Fibroblast of gingiva (primary cell): Measurements from ENCODE around the gene ARID4B.
"Not testable (repeated sequence)": the region's sequence is repeated elsewhere in the genome, so short reads cannot be mapped to it uniquely, and the experiment has no call there.

Experiments
- DNase-seq: peaks from one replicate; pipeline ENCODE4 v3.0.0-alpha.2; 2011; ENCODE audit warnings: low read depth

The ARID4B gene

DNA sequence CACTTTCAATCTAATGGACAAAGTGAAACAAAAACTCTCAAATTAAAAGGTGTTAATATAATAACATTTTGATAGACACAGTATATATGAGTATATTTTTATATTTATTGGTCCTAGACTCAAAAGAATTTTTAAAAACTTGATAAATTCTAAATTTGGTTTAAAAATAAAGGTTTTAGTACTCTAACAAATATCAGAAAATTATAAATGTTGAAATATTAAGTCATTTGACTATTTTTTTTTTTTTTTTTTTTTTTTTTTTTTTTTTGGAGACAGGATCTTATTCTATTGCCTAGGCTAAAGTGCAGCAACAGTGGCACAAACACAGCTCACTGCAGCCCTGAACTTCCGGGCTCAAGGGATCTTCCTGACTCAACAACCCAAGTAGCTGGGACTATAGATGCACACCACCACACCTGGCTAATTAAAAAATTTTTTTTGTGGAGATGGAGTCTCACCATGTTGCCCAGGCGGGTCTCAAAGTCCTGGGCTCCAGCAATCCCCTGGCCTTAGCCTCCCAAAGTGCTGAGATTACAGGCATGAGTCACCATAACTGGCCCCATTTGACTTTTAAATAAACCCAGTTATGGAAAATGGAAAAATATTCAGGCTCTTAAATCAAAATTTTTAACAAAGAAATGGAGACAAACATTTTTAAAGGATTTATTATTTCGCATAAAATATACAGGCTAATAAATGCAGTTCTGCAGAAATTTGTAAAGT lies 106.2 kb downstream of the ARID4B start:
- DNase-seq = no peak

DNA sequence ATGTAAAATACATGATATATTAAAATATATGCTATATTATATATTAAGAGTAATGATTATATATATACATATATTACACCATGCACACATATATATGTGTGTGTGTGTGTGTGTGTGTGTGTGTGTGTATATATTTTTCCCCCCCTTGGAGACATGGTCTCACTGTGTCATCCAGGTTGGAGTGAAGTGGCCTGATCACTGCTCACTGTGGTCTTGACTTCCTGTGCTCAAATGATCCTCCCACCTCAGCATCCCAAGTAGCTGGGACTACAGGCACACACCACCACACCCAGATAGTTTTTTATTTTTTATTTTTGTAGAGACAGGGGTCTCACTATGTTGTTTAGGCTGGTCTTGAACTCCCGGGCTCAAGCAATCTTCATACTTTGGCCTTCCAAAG lies 112.5 kb downstream of the ARID4B start:
- no peak for DNase-seq

DNA sequence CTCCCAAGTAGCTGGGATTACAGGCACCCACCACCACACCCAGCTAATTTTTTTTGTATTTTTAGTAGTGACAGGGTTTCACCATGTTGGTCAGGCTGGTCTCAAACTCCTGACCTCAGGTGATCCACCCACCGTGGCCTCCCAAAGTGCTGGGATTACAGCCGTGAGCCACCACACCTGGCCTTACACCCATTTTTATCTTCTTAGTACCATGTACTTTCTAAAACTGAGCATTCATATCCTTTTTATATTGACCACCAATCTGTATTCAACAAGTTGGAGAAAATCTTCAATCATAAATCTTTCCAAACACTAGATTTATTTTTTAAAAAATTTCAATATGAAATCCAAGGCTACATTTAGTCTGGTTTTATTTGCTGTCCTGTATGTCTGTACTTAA lies 113.0 kb downstream of the ARID4B start:
- DNase-seq = not testable (repeated sequence)

DNA sequence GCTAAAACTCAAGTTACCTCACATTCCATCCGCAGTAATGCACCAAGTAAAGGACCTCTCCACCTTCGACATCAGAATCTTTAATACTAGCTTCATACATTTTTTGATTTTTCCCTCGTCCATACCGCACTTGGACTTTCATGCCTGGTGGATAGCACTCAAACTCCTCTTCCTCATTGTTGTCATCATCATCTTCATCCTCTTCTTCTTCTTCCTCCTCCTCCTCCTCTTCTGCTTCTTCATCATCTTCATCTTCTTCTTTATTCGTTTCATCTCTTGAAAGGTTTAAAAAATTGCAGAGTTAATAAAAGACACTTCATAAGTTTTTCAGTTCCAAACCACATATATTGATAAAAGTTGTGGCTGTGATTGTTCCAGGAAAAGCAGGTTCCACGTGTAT lies 114.2 kb downstream of the ARID4B start:
- no peak for DNase-seq

DNA sequence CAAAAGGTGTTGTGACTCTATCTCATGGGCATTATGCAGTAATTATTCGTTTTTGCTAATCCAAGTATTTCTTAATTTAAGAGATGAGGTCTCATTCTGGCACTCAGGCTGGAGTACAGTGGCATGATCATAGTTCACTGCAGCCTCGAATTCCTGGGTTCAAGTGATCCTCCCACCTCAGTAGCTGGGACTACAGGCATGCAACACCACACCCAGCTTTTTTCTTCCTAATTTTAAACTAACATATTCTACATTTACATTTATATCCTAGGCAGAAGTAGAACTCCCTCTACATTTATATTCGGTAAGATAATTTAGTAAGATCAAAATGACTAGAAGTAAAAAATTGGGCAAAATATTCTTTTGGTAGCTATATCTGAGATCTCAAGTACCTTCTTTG lies 116.5 kb downstream of the ARID4B start:
- DNase-seq = no peak

DNA sequence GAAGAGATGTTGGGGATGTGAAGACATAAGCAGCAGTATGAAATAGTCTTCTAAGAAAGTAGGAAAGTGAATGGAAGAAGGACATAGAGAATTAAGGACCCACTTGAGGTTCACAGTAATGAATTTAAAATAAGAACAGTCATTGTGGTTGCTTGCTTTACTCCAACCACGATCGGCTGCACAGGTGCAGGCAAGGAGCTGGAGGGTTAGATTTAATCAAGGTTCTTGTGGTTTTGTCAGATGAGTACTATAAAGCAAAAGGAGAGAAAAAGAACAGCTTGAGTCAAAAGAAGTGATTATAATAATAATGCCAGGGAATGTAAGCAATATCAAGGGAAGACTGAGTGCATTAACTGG lies 120.8 kb downstream of the ARID4B start:
- no peak for DNase-seq

DNA sequence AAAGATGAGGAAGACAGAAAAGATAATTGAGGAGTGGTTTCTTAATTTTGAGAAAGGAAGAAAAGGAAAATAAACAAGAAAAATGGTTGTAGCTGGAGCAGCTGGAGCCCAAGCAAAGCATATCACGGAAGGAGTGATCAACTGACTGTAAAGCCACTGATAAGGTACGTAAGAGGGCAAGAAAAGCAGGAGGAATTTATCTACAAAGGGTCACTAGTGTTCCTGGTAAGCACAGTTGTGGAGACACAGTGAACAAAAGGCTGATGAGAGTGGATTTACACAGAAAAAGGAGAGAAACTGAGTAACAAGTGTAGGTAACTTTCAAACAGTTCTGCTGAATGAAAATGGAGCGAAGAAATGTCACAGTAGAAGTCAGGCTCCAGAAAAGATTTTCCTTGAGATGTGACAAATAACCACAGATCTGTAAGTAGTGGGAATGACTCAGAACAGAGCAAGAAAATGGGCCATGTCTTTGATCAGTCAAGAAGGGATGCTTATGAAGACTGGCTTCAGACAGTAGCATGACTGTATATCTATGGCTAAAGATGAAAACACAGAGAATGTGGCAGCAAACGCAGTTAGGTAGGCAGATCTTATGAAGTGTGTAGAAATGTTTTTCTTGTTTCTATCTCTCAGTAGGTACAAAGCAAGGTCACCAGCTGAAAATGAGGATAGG lies 121.3 kb downstream of the ARID4B start:
- DNase-seq = no peak

DNA sequence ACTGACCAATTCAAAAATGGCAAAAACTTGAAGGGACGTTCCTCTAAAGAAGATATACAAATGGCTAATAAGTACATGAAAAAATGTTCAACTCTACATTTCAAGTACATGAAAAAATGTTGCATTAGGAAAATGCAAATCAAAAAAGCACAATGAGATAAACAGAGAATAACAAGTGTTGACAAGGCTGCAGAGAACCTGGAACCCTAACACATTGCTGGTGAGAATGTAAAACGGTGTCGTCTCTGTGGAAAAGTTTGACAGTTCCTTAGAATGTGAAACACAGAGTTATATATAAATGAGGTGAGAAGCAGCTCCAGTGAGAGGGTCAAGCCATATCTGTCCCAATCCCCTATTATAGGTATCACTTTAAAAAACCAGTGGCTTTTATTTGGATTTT lies 122.3 kb downstream of the ARID4B start:
- no peak for DNase-seq

DNA sequence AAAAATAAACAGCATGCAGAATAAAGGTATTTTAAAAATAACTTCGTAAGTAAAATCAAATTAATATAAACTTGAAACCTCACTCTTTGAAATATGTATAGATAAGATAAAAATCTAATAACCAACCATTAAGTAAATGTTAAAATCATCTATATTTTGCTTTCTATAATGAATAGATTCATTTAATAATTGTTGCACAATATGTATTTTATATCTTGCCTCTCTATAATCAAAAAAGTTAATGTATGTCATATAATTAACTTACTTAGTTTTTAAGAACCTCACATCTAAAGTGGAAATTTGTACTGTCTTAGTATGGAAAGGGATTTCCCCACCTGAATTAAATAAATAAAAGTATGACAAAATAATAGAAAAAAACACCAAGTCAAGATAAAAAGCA lies 124.6 kb downstream of the ARID4B start:
- no peak for DNase-seq

DNA sequence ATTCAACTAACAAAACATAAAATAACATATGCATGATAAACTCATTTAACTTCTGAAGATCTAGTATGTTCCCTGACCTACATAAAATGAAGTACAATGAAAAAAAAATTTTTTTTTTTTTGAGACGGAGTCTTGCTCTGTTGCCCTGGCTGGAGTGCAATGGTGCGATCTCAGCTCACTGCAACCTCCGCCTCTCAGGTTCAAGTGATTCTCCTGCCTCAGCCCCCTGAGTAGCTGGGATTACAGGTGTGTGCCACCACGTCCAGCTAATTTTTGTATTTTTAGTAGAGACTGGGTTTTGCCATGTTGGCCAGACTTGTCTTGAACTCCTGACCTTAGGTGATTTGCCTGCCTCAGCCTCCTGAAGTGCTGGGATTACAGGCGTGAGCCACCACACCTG lies 125.5 kb downstream of the ARID4B start:
- DNase-seq = not testable (repeated sequence)

DNA sequence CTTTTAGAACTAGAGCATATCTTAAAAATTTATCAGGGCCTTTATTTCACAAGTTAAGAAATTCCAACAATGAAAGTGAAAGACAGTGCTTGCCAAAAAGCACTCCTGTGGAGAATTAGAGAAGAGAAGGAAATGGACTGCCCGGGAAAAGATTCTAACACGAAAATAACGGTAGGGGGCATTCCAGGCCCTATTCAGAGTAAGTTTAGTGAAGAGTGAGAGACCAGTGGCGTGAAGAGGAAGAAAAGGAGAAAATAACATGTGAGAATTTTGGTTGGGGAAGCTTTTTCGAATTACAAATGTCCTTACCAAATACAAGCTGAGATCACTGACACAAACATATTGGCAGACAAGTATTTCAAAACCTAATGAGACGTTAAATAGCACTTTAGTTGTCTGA lies 128.5 kb downstream of the ARID4B start:
- DNase-seq = peak; percentile 38

DNA sequence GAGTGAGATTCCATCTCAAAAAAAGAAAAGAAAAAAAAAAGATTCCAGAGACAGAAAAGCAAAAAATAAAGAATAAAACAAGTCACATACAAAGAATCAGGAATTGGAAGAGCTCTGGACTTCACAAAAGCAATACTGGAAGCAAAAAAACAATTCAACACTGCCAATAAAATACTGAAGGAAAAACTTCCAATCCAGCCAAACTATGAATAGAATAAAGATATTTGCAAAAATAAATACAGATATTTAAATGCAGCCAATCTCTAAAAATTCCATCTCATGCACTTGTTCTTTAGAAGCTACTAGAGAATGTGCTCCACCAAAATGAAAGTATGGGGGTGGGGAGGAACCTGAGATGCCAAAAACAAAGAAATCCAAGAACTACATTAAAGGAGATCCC lies 137.5 kb downstream of the ARID4B start:
- no peak for DNase-seq

DNA sequence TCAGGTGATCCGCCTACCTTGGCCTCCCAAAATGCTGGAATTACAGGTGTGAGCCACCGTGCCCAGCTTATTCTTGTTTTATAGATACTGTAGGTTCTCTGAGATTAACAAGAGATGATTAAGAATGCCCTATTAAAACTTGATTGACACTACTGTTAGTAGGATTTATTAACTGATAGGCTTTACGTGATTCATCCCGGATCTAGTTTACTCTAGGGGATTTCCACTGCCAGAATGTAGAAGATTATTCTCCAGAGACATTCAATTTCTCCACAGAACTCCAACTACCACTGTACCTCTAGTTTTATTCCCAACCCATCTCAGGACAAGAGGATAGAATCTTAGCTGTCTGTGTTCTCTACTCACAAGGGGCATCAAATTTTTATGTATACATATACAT lies 140.7 kb downstream of the ARID4B start:
- no peak for DNase-seq

DNA sequence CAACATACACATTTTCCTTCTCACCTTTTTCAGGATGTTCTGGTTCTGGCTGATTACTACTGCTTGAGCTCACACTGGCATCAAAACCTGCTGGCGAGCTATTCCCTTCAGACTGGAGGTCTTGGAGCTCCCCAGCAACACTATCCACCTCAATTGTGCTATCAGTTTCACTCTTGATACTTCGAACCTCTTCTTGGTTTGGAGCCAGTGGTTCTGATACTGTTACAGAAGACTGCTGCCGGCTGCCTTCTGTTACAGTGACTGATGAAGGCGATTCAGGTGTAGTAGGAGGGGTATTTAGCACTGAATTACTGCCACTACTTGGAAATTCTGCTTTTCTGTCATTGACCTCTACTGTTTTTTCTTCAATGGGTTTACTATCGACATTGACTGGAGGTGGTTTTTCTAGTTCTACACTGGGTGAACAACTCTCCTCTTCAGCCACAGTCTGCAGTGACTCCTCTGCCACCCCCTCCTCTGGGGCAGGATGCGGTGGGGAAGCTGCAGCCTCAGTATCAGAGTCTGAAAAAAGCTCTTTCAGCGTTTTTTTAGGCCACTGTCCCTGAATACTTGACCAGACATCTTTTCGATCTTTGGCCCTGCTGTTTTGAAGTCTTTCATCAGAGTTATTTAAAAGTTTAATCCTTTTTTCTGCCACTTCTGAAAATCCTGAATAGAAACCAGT lies 146.3 kb downstream of the ARID4B start:
- DNase-seq = no peak

DNA sequence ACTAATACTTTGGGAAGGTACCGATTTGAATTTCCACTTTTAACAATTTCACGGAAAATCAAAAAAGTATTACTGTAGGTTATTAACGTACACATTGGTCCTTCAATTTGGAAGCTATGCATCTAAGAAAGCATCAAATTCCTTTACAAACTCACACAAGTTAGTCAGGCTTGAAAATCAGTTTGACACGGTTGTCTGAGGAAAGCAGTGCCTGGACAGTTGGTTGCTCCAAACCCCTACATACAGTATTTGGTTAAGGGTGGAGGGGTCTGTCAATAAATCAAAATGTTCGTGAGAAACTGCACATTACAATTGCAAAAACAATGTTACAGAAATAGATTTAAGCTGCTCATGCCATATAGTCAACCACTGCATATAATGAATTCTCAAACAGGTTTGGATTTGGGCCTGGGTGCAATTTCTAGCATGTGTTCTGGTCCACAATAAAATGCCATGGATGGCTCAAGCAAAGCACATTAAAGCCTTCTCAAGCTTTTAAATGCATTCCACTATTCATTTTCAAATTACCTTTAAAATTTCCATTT lies 147.0 kb downstream of the ARID4B start:
- no peak for DNase-seq

DNA sequence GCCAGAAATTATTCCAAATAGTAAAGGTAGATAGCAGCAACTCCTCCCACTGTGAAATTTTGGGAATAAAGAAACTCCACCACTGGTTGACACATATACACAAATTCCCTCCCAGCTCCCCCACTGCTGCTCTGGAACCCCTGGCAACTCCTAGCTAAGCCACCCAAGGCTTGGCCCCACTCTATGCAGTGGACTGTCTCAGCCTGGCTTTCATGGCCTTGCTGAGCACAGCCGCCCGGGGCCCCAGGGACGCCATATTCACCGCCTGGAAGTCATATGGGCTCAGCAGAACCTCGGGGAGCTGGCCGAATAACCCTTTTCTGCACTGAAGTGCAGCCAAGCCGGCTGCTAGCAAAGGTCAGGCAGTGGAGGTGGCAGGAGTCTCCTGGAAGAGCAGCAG lies 151.5 kb downstream of the ARID4B start:
- no peak for DNase-seq

DNA sequence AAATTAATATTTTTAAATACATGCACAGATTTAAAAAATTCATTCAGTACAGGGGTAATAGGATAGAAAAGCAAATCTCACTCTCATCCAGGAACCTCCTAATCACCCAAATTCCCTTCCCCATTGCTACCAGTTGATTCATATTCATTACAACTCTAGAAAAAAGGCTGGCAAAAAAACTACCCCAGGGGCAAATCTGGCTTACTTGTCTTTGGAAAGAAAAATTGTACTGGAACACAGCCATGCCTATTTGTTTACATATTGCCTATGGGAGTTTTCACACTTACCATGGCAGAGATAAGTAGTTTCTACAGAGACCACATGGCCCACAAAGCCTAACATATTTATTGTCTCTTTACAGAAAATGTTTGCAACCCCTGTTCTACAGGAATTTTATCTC lies 158.0 kb downstream of the ARID4B start:
- DNase-seq = no peak

DNA sequence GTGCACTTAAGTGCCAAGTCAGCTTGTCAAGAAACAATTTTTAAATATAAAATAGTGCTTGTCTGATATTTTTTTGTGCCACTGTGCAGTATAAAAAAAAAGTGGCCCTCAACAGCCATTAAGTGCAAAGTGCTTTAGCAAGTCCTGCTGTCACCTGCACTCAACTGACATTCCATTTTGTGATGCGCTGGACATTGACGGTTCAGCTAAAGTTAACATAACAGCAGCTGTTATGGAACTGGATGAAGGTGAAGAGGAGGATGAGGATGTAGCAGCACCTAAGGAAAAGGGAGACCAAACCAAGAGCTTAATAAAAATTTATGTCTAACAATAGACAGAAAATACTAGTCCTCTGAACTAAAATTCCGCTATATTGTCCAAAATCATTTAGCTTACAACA lies 159.6 kb downstream of the ARID4B start:
- DNase-seq = no peak

DNA sequence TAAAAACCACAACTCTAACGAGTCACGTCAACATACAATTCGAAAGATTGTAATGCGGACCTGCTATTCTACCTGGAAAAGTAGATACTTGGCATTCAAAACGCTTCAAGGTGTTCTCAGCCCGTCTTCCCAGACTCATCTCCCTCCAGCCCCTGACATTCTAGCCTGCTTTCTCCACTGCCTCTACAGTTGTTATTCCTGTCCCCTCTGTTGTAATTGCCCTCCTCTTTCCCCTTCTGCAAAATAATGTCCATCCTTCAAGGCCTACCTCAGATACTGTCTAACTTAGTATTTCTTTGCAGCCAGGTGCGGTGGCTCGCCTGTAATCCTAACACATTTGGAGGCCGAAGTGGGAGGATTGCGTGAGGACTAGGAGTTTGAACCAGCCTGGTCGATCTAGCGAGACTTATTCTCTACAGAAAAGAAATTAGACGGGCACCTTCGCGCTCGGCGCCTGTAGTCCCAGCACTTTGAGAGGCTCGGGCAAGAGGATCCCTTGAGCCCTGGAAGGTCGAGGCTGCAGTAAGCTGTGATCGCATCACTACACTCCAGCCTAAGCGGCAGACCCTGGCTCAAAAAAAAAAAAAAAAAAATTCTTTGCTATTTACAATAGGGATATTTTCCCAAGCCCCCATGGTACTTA lies 166.2 kb downstream of the ARID4B start:
- no peak for DNase-seq

DNA sequence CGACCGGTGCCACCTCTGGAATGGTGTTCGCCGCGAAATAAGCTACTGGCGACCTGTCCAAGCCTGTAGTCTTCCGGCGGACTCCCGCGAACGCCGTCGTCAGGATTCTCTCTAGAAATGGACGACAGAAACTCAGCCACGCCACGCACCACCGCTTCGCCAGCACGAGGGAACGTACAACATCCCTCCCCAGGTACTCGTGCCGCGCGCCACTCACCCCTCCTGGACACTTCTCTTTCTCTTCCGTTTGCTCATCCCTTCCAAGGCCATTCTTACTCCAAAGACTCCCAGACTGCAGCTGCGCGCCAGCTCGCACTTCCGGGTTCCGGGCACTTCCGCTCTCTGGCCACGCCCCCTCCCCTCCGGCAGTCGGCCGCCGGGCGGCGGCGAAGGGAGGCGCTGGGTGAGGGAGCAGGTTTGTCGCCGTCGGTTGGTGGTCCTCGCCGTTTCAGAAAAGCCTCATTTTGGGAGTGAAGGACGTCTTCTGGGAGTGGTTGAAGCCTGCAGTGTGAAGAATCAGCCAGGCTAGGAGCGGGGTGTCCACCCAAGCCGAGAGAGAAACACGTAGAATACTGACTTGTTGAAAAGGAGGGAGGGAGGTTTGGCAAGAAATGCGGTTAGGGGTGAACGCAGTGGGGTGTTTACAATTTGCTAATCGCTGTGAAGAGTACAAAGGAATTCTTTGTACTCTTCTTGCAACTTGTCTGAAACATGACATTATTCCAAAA lies 166.9 kb downstream of the ARID4B start, which contains the start of gene RBM34:
Gene RBM34 (minus strand): TSS at position 294 of the 728 bp plus-strand sequence. CDS start 24 bp downstream, at position 270.
- peak; percentile 89 for DNase-seq

DNA sequence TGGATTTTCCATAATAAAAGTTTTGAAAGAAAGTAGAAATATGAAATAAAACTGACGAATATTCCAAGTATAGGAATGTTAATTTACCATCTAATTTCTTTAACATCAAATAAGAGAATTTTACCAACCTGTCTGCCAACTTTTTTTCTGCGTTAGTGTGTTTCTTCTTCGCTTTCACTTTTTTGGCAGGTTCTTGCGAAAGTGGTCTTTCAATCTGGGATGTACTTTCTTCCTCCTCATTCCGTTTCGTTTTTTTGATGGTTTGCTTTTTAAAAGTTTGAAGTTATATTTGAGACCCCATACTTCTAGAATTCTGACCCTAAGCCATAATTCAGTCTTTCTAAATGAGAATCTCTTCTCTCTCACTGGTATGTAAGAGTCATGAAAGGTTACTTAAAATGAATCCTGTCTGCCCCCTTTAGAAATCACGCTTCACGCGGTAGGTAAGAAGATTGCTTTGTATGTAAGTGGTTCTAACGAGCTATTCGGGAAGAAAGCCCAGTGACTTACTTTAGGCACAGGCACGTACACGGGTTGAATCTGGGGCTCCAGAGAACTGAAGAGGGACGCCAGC lies 167.5 kb downstream of the ARID4B start:
- DNase-seq = peak; percentile 59
